Central memory CD4-positive, alpha-beta T cell (primary cell): ENCODE results near the gene NMNAT2.
"Not testable (repeated sequence)": the region's sequence is repeated elsewhere in the genome, so short reads cannot be mapped to it uniquely, and the experiment has no call there.

Experiments
- DNase-seq: peaks from one replicate; pipeline ENCODE4 v3.0.0; 2022

Gene NMNAT2

DNA sequence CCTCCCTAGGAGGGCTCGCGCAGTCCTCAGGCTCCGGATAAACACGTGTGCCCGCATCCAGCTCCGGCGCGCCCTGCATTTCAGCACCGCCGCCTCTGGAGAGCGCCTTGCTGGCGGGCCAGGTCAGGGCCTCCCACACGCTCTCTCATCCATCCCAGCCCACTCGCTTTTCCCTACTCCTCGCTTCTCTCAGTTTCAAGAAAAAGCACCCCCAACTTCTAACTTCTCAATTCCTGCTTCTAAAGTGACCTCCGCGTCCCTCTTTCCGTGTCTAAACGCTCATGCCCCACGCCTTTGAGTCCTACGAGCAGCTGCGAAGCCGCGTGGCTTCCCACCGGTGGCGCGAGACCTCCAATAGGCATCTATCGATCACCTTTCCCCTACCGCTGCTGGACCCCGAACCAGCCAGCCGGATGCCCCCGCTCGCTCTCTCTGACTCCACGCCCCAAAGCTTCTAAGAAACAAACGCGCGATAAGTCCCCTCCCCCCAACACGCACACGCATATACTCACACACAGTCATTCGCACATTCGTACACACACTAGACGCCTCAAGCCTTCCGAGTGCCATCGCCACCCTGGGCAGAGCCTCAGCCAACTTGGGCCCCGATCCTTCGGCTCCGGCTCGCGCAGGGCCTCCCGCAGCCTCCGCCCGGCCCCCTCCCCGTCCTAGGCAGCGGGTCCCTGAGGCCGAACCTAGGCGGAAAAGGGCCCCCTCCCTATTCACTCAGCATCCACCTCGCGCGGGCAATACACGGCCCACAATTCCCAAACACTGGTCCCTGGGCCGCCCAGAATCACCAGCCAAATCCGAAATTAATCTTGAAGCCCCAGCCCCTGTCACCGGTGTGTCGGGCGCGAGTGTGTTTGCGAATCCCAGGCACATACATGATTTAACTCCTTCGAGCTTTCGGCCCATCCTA, 1.1 kb downstream of the NMNAT2 start:
- peak; percentile 13 for DNase-seq

DNA sequence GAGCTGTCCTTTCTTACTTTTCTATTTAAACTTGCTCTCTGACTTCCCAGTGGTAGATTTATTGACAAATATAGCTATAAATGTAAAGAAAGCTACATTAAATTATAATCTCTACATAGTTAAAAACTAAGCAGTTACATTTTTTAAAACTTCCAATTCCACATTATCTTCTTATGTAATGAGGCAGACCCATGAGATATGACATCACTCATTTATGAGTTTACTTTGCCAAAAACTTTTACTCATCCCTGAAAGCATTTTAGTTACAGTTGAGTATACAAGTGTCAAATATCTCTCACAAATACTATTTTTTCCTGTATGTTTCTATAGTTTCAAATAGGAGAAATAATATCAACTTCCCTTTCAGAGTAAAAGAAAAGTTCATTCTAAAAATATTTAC, 3.8 kb downstream of the NMNAT2 start:
- DNase-seq = no peak

DNA sequence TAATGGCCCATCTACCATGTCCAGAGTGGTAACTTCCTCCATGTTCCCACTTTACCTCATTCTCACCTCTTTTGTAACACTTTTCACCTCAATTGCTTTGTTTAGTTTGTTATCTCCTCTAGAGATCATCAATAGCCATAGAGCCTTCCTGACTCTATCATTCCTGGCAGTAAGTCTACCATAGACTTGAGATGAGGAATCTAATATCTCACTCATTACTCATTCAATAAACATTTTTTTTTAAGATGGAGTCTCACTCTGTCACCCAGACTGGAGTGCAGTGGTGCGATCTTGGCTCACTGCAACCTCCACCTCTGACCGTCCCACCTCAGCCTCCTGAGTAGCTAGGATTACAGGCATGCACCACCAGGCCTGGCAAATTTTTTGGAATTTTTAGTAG, 7.1 kb downstream of the NMNAT2 start:
- DNase-seq = no peak

DNA sequence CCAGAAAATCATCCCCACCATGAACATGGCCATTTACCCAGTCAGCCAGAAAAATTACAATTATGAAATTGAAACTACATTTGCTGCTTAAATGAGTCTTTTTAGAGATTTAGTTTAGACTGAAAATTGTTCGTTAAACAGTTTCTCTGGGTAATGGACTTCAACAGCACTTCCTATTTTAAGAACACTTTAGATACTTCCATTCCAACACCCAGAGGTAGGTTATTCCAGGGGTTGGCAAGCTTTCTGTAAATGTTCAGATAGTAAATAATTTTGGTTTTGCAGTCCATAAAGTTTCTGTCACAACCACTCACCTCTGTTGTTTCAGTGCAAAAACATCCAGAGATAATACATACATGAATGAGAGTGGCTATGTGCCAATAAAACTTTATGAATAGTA, 10.2 kb downstream of the NMNAT2 start:
- no peak for DNase-seq

DNA sequence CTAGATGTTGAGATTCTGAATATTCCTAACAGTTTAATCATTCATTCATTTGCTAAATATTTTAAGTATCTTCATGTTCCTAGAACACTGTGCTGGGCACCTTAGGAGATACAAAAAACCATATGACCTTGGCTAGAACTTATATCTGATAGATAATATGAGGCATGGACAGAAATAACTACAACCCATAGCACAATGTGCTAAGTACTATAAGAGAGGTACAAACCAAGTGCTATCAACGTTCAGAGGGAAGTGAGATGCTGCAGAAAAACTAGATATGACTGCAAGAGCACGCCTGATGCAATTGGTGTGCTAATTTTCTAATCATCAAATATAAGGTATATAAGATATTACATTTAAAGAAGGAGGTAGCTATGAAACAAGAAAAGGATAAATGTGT, 10.7 kb downstream of the NMNAT2 start:
- no peak for DNase-seq

DNA sequence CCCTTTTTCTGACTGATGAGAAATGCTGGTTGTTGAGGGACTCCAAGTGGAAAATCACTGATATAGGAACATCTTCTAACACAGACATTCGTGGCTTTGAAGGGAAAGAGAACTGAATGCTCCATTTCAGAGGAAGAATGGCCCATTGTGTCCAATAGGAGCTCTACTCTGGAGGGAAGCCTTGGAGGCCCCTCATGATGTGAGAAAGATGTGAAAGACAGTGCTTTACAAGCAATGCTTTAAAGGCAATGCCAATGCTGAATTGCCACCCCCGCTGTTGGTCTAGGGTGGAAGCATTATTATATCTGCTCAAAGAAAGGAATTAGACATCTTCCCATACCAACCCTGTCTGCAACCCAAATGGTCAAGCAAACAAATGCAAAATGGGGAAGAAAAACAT, 13.7 kb downstream of the NMNAT2 start:
- no peak for DNase-seq

DNA sequence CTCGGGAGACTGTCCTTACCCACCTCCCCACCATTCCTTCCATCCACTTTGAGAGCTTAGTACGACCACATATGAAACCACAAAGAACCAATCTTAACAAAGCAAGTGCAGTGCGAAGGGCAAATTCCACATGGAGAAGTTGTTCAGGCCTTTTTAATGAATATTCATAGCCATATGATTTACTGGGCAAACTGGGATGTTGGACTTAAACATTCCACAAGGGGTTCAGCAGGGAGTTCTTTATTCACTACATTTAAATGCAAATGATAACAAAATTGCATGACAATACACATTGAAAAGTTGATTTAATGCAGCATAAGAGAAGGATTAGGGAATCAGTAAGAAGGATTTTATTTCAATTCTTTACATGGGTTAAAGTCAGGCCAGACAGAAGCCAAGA, 14.7 kb downstream of the NMNAT2 start:
- no peak for DNase-seq

DNA sequence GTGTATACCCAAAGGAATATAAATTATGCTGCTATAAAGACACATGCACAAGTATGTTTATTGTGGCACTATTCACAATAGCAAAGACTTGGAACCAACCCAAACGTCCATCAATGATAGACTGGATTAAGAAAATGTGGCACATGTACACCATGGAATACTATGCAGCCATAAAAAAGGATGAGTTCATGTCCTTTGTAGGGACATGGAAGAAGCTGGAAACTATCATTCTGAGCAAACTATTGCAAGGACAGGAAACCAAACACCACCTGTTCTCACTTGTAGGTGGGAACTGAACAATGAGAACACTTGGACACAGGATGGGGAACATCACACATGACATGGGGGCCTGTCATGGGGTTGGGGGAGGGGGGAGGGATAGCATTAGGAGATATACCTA, 16.6 kb downstream of the NMNAT2 start:
- DNase-seq = not testable (repeated sequence)

DNA sequence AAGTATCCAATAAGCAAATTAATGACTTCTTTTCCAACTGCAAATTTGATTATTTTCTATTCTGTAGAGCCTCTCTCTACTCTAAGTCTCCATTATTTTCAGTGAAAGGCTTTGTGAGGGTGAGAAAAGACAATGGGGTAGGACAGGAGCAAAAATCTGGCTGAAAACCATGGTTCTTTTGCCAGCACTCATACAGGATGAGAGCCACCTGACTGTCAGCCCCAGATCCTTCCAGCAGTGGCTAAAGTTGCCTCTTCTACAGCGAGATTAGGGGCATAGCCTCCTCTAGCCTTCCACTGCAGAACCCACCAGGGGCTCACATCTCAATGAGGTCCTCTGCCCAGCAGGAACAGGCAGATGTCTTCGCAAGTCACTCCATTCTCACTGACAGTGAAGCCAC, 23.7 kb downstream of the NMNAT2 start:
- DNase-seq = no peak

DNA sequence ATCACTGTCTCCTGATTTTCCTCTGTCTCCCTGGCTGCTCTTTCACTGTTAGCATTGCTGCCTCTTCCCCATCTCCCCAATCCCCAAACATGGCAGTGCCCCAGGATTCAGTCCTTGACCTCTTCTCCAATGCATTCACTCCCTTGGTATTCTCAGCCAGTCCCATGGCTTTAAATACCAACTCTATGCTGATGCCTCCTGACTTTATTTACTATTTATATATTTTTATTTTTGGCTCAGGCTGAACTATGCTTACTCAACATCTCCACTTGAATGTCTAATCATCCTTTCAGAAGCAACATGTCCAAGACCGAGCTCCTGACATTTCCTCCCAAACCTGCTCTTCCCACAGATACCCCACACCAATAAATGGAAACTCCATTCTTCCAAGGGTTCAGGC, 26.3 kb downstream of the NMNAT2 start:
- no peak for DNase-seq

DNA sequence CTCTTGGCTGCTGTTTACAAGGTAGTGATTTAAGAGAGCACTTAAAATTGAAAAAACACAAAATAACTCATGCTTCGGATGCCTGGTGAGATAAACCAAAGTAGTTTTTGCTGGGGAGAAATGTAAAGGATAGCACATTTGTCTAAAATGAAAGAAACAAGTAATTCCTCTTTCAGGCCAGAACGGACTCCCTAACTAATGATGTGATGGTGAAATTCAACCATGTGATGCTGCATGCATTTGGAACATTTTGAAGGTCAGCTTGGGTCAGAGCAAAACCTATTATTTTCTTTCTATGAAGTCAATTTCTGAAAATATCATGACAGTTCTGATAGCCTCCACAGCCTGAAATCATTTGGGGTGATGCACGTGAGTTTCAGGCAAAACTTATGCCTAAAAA, 27.6 kb downstream of the NMNAT2 start:
- DNase-seq = no peak

DNA sequence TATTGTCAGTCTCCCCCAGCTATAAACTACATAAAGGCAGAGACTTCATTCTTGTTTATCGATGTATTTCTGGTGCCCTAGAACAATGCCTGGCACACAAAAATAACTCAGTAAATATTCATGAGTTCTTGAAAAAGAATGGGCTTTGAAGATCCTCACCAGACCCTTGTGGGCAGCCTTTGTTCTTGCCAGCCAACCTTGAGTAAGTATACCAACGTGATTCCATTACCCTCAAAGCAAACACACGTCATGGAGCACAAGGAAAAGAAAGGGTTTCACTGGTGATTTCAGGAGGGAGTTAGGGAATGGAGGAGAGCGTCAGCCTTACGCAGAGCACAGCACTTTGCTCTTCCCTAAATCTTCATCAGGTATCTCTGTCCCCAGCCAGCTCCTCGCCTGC, 29.4 kb downstream of the NMNAT2 start:
- no peak for DNase-seq

DNA sequence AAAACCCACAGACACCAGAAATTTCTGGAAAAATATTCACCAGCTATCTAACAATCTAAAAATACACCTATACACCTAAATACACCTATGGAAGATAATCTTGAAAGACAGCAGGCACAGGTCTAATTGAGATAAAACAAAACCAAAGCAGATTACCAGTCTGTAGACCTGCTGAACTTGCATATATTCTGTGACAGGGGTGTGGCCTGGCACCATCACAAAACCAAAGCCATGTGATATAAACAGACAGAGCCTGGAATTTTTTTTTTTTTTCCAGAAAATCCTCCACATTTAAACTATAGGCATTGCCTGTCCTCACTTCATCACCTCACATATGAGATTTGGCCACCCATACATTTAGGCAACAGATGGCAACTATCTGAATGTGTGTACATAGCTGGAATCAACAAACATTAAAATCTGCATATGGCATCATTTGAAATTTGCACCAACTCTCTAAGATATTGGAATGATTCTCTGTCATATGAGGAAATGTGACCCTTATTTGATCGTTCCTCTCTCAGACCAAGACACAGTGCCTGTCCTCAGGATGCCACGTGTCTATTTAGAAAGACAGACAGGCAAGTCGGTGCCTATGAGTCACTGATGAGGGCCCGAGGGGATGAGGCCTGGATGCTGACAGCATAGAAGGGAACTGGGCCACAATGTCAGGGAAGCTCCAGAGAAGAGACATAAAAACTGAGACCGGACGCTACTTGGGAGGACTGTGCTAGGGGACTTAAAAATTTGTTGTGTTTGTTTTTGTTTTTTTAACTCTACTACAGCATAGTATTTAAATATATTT, 32.6 kb downstream of the NMNAT2 start:
- DNase-seq = no peak

DNA sequence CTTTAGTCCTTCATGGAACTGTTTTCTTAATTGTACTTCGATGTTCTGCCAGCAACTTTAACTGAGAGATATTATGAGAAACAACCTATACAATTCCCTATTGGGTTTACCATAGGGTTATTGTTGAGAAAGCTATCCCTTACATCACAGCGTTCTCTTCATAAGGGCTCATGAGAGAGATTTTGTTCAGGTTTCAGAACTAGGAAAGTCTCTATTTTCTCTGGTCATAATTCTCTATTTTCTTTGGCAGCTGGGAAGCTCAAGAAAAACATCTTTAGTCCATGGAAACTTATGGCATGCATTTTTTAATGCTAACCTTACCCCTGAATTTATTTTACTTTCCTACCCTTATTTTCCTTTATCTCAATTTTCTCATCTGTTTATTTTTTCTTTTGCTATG, 38.2 kb downstream of the NMNAT2 start:
- DNase-seq = no peak

DNA sequence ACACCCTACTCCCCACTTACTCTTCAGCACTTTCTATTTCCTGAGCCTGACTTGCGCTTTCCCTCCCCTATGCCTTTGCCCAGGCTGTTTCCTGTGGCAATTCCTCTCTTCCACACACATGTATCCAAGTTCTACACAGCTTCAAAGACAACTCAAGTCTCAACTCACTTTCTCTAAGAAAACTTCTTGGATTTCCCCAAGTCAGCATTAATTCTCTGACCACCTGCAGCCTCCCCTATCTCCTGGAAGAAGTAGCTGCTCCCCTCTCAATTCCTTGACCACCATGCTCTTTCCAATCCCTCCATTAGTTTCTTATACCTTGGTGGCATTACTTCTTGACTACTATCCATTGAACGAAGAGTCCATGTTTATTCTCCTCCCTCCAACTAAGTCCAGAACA, 42.8 kb downstream of the NMNAT2 start:
- DNase-seq = no peak

DNA sequence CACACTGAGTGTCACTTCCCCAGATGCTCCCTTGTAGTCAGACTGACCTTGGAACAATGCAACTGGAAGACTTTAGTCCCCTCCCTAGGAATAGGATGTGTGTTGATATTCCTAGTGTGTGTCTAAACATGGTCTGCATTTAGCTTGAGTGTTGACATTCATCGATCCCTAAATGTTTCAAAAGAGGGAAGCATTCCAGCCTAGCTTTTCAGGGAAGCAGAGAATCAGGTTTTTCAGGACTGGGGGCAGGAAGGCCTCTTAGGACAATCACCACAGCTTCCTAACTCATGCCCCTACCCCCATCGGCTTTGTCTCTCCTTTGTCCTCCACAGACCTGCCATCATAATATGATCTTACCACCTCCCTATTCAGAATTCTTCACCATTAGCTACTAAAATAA, 43.4 kb downstream of the NMNAT2 start:
- DNase-seq = no peak

DNA sequence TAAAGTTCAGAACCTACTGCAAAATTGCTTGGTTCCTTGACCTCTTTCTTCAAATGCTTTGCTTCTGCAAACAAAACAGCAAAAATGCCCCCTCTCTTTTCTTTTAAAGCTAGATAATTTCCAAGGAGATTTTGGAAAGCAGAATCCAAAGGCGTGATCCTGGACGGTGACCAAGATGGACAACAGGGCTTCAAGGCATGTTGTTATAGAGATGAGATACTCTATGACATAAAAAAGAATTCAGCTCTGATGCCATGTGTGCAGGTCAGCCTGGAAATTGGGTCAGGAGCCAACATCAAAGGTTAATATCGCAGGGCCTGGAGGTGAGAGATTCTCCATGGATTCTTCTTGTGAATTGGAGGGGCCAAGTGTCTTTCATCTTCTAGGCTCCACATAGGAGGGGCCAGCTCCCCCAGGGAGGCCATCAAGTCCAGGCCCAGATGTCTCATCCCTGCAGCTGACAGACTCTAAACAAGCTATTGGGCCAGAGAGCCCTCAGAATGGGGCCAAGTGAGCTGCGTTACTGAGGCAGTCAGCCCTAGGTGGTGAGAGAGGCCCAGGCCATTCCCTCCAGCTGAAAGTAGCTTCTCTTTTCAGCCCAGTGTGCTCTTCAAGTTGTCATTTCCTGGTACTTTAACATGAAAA, 45.5 kb downstream of the NMNAT2 start:
- no peak for DNase-seq

DNA sequence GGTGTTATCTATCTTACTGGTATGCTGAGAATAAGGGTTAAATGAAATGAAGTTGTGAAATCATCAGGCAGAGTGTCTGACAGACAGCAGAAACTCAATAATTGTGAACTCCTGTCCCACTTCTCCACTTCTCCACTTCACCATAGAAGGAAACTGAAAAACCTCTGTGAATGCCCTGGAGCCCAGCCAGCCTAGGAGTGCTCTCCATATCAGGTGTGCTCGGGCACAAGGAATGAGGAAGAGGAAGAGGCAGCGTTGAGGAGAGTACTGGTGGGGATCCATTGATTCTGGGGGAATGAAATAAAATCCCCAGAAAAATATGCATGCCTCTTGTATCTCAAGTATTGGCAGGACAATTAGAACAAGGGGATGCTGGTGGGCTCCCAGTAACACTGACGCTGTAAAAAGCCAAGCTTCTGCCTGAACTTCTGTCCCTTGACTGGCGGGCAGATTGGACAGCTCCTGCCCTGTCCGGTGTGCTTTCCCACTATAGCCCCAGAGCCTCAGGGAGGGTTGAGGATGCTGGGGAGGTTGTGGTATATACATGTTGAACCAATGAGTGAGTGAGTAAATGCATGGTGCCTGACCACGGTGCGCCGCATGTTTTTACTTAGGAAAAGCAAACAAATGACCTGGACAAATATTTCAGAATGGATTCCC, 47.7 kb downstream of the NMNAT2 start:
- DNase-seq = no peak

DNA sequence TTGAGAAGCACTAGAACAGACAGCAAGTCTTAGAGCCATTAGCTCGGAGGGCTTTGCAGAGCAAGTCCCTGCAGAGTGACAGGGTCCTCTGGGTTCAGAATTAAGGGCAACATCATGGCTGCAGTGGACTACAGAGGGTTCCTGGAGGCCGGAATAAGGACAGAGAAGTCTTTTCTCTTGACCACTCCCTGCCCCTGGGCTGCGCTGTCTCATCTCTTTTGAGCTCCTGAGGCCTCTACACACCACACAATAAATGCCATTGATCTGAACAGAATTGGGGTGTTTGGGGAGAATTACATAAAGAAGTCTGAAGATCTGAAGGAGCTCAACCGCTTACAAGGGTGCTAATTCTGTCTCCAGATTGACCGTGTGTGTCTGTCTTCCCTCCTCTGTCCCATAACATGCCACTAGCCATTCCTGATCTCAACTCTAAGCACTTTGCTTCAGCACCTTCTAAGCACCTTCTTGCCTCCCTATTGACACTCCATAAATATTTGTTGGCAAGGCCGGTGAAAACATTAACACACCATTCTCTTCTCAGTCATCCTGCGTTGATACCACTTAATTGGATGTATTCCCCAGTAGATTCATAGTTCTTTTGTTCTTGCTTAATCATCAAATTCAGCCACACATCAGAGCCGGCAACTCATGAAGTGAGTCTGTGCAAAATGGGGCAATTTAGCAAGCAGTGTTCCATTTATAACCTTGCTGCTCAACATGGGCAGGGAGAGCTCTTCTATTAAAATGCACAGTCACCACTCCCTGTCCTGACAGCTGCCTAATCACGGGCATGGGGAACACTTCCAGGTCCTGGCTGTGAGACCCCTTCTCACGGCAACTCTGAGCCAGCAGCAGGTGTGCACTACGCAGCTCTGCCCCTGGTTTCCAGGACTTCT, 49.7 kb downstream of the NMNAT2 start:
- no peak for DNase-seq

DNA sequence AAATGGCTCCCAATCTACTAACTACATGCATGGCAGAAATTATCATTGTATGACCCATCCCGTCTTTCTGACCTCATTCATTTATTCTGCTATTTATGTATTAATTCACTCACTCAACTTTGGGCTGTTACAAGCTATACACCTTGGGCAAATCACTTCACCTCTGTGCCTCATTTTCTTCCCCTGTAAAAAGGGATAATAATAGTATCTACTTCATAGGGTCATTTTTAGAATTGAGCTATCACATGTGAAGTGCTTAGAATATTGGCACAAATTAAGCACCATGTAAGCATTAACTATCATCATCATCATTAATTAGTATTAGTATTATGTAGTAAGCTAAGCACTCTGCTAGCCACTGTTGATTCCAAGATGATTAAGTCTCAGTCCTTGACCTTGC, 52.1 kb downstream of the NMNAT2 start:
- no peak for DNase-seq

DNA sequence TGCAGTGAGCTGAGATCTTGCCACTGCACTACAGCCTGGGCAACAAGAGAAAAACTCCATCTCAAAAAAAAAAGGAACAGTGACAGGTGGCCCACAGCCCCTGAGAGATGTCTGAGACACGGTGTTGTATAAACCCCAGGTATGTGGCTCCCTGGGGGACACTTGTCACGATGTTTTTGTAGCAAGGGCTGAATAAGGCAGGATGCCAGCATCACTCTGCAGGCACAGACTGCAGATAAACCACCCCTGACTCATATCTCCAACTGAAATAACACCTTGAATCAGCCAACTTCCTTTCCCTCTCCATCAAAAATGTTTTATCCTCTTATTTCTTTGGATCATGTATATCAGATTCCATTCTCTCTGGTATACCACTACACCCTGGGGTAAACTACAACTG, 52.5 kb downstream of the NMNAT2 start:
- DNase-seq = no peak

DNA sequence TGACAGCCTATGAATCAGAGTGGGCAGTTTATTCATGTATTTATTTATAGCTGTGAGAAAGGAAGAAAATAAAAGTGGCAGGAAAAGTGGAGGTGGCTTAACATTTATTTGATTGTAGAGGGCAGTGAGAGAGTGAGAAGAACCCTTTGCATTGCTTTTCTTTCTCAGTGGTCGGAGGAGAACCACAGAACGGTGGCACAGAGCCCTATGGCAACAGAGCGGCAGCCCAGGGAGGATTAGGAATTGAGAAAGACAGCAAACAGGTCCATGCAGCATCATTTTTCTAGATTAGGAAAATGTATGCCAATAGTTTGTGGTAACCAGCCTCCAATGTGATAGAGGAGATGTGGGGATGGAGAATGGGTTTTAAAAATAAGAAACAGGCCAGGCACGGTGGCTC, 53.1 kb downstream of the NMNAT2 start:
- no peak for DNase-seq
